NCI-H2227 (cell line): ENCODE results near the gene PRDX3.
"Not testable (repeated sequence)": the region's sequence is repeated elsewhere in the genome, so short reads cannot be mapped to it uniquely, and the experiment has no call there.

Experiments used
- DNase-seq: peaks from one replicate; lab custom pipeline; 2025; ENCODE audit not compliant: unreplicated experiment; lab: John Stamatoyannopoulos, UW

The PRDX3 gene

DNA sequence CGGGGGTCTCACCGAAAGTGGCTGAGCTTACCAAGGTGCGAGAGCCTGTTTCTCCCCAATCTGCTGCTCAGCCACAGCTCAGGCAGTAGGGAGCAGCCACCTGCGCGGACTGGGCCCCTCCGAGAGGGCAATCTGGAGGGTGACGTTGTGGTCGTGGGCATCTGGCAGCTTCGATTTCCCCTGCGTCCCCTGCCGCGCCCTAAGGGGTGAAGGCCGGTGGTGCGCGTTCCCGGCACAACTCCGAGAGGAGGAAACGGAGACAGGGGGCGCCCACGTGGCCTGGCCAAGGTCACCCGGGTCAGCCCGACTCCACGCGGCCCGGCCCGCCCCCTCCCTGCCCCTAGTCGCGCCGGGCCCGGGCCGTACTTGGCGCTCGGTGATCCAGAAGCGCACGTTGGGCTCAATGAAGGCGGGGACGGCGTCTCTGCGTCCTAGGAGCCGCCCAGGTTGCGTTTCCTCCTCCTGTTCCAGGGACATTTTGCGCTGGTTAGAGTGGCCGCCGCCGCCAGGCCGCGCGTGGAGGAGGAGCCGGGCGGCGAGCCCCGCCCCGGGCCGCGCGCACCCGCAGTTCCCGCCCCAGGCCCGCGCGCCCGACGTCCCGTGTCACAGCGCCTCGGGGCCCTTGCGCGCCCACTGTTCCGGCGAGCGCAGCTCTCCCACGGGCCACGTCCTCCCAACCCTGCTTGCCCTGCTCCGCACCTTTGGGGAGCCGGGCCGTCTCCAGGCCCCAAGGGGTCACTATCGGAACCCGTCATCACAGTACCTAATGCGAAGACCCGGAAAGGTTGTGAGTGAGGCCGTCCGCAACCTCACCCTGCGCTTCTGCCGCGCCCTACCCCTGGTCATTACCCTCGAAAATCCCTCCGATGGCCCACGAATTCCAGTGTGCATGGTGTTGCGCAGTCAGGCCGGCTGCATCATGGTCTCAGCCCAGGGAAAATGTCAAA lies 13.2 kb downstream of the PRDX3 start, which contains the start of gene SFXN4:
TSS of gene SFXN4 (minus strand) at position 544 of the 947 bp plus-strand sequence. CDS start at position 477, 67 bp downstream.
- peak; percentile 75 for DNase-seq

DNA sequence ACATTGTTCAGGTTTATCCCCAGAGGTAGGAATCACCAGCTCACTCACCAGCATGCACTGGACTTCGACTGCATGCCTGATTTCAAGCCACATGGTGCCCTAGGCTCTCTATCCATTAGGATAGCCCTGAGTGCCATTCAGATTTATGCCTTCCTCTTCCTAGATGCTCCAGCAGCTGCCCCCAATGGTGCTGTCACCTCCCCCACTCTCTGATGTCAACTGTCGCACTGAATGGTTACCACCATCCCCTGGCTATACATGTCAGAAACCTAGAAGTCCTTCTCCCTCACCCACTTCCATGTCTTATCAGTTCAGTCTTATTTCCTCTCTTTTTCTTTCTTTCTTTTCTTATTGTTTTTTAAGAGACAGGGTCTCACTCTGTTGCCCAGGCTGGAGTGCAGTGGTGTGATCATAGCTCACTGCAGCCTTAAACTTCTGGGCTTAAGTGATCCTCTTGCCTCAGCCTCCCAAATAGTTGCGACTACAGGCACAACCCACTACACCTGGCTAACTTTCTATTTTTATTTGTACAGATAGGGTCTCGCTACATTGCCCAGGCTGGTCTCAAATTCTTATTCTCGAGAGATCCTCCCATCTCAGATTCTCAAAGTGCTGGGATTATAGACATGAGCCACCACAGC lies 16.0 kb downstream of the PRDX3 start:
- no peak for DNase-seq

DNA sequence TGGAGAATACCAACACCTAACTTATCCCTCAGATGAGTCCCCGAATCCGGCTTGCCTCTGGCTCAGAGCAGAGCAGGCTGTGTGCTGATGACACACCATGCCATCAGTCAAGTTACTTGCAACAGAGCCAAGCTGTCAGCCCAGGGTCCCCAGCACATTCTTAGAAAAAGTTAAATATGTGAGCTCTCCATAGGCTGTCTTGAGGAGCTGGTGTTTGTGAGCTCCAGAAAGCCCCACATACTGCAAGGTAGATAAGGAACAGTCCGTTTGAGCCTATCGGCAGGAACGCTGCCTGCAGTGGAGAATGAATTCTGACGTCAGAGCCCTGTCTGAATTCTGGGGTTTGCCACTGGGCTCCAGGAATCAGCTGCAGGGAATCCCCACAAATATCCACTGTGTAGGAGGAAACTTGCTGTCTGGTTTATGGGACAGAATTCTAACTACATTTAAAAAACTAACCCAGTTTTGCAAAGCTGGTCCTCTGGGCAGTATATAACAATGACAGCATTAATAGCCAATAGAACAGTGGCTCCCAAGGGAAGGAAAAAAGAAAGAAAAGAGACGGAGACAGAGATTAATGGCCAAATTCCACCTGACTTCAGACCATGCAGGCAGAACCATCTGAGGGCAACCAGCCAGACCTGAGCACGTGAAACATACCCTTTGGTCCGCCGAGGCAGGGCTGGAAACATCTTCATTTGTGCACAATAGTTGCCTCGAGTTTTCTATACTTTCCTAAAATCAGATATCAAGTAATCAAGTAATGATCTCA lies 16.7 kb downstream of the PRDX3 start:
- no peak for DNase-seq

DNA sequence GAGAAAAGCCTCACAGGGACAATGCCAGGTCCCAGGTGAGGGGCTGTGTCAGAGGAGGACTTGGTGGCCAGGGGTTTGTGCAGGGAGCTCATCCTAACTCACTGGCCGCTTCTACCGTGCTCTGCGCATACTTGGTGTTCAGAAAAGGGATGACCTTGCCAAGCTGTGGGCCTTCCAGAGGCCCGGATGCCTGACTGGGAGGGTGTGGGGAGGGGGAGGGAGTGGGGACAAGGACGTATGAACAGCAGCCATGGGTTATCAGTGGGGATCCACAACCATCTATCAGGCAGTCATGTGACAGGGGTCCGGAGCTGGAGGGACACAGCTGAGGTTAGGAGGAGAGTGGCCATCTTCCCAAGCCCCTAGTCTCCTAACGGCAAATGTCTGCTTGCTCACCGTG lies 19.3 kb downstream of the PRDX3 start:
- no peak for DNase-seq

DNA sequence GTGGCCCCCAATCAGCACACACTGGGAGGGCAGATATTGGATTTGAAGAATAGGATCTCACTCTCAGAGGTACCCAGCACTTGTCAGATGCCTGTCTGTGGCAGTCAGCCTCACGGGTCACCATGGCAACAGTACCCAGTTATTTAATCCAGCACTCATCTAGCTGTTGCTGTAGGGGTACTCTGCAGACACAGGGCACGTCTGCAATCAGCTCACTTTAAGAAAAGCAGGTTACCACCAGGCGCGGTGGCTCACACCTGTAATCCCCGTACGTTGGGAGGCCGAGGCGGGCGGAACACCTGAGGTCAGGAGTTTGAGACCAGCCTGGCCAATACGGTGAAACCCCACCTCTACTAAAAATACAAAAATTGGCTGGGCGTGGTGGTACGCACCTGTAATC lies 25.0 kb downstream of the PRDX3 start:
- DNase-seq, result peak; percentile 22

DNA sequence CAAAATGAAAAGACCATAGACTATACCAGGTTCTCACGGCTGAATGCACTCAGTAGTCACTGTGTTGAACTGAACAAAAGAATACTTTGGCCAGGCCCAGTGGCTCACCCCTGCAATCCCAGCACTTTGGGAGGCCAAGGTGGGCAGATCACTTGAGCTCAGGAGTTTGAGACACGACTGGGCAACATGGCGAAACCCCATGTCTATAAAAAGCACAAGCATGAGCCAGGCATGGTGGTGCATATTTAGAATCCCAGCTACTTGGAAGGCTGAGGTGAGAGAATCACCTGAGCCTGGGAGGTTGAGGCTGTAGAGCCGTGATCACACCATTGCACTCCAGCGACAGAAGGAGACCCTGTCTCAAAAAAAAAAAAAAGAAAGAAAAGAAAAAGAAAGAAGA lies 25.6 kb downstream of the PRDX3 start:
- no peak for DNase-seq

DNA sequence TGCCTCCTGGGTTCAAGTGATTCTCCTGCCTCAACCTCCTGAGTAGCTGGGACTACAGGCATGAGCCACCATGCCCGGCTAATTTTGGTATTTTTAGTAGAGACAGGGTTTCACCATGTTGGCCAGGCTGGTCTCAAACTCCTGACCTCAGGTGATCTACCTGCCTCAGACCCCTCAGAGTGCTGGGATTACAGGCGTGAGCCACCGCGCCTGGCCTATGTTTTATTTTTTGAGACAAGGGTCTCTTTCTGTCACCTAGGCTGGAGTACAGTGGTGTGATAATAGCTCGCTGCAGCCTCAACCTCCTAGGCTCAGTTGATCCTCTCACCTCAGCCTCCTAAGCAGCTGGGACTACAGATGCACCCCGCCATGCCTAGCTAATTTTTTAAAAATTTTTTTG lies 27.0 kb downstream of the PRDX3 start:
- not testable (repeated sequence) for DNase-seq

DNA sequence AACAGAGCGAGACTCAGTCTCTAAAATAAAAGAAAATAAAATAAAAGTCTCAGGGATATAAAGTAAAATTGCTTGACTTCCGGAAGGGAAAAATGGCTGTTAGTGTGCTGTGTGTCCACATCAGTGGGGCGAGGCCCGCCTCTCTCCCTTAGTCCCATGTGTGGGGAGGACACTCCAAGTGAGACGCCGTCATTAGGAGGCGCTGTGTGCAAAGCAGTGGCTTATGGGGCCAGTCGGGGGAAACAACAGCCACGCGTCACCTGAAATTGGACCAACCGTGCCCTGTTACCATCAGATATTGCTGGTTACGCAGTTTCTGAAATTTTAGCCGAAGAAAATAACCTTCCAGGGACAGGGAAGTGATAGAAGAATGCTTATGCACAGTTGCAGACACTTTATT lies 28.9 kb downstream of the PRDX3 start:
- DNase-seq, result no peak

DNA sequence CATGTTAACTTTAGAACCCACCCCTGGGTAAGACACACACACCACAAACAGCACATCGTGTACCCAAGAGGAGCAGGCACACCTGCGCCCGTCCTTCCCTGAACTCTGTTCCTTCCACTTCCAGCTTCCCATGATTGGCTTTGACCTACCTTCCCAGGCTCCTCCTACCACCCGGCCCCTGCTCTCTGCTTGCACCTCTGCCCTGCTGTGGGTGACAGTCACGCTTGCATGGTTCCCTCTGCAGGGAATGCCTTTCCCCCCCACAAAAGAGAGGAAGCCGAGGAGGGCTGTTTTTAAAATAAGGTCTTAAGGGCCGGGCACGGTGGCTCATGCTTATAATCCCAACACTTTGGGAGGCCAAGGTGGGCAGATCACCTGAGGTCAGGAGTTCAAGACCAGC lies 29.5 kb downstream of the PRDX3 start:
- no peak for DNase-seq

DNA sequence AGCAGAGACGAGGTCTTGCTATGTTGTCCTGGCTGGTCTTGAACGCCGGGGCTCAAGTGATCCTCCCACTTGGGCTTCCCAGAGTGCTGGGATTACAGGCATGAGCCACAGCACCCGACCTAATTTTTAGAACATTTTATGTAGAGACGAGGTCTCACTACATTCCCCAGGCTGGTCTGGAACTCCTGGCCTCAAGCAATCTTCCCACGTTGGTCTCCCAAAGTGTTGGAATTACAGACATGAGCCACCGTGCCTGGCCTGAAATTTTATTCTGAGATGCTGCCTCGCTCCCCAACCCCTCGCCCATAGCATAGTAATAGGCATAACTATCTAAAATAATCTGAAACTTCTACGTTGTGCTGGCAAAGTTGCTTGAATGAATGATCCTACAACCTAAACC lies 35.0 kb downstream of the PRDX3 start:
- no peak for DNase-seq

DNA sequence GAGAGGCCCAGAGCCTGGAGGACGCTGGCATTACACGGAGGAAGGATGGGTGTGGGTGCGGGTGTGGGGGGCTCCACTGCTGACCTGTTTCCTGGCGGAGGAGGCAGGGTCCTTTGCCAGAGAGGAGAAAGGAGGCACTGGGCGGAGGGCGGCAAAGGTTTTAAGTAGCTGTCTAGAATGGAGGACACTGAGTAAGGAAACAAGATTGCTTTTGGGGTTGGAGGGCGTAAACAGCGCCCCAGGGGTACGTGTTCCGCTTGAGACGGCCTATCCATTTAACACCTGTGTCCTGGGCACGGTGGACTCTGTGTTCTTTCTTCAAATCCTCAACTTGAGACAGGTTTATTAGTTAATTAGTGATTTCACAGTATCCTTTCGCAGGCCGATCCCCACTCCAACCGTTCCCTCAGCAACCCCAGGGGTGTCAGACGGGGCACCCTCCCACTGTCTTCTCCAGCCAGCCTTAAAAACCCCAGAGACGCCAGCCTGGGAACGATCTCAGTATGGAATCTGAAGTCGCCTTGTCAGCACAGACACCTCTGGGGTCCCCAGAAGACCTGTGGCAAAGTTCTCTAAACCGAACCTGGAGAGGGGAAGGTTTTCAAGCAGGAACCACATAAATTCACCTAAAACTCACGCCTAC lies 37.9 kb downstream of the PRDX3 start:
- no peak for DNase-seq

DNA sequence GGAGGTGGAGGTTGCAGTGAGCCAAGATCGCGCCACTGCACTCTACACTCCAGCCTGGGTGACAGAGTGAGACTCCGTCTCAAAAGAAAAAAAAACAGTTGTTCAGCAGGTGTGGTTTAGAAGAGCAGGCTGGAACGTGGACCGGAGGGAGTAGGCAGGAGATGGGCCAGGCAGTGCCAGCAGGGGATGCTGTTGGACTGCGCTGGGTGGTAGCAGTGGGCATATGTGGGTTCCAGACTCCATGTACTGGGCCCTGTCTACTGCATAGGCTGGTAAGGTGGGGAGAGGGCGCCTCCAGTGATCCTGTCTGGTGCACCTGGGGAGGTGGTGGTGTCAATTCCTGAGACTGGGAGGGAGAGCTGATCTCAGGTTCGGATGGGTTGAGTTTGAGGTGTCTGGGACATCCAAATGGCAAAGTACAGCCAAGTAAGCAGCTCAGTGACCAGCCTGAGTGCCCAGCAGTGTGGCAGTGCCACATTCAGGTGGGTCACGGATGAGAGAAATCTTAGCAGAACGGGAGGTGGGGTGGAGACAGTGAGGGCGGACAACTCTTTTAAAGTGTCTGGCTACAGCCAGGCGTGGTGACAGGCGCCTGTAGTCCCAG lies 39.0 kb downstream of the PRDX3 start:
- DNase-seq, result no peak

DNA sequence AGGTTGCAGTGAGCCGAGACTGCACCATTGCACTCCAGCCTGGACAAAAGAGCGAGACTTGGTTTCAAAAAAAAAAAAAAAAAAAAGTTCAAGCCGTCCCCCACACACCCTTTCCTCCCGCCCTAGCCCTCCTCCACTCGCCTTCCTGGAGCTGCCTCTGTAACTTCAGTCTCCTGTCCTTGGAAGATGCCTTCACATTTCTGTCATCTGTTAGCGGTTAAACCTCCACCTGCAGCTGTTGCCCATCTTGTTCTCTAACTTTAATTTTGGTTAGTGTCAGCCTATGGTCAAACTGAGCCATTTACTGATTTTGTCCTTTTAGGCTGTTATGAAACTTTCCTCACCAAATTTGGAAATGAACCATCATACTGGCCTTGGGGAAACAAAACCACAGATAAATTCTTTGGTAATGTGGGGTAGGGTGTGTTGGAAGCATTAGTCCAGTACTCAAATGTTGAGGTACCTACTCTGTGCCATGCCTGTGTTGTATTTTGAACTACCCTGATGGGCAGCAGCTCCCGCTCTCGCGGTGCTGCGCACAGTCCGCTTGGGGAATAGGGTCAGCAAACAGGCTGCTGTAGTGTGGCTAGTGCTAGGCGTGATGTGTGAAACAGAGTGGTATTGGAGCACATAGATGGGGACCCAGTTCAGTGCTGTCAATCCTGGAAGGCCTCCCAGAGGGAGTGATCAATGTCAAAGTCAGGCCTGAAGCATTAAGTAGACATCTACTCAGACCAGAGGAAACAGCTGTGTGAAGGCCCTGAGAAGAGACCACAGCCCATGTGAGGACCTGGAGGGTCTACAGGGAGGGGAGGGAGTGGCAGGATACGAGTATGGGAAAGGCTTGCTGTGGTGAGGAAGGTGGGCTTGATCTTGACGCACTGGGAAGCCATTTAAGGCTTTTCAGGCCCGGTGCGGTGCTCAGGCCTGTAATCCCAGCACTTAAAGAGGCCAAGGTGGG lies 40.0 kb downstream of the PRDX3 start:
- no peak for DNase-seq

DNA sequence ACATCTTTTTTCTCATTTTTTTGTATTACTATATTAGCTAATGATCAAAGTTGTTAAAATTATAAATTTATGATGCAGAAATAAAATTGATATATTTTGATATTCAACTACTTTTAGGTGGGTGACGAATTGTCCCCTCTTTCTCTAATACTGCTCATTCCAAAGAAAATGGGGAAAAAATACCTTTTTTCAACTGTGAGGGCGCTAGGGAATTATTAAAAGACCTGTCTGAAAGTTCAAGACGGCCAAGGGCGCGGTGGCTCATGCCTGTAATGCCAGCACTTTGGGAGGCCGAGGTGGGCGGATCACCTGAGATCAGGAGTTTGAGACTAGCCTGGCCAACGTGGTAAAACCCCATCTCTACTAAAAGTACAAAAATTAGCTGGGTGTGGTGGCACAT lies 40.7 kb downstream of the PRDX3 start:
- not testable (repeated sequence) for DNase-seq

DNA sequence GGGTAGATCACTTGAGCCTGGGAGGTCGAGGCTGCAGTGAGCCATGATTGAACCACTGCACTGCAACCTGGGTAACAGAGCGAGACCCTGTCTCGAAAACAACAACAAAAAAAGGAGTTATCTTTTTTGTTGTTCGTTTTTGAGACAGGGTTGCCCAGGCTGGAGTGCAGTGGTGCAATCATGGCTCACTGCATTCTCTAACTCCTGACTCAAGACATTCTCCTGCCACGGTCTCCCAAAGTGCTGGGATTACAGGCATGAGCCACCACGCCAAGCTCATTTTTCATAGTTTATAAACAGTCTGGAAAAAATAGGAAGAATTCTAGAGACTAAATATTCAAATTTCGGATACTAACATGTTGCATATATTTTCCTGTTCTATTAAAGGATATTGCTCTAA lies 42.5 kb downstream of the PRDX3 start:
- no peak for DNase-seq

DNA sequence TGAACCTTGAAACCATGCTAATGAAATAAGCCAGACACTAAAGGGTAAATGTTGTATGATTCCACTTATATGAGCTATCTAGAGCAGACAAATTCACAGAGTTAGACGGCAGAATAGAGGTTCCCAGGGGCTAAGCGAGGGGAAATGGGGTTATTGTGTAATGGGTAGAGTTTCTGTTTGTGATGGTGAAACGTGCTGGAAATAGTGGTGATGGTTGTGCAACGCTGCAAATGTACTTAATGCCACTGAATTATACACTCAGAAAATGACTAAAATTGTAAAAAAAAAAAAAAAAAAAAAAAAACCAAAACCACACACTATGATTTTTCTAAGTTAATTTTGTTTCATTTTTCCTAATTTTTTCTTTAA lies 43.1 kb downstream of the PRDX3 start:
- DNase-seq, result no peak

DNA sequence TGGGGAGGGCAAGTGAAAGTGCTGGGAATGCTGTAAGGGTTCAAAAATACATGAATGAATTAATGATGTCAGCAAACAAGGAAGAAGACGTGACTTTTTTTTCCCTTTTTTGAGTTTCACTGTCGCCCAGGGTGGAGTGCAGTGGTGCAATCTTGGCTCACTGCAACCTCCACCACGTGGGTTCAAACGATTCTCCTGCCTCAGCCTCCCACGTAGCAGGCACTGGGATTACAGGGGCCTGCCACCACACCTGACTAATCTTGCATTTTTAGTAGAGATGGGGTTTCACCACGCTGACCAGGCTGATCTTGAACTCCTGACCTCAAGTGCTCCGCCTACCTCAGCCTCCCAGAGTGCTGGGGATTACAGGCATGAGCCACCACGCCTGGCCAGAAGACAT lies 44.7 kb downstream of the PRDX3 start:
- no peak for DNase-seq

DNA sequence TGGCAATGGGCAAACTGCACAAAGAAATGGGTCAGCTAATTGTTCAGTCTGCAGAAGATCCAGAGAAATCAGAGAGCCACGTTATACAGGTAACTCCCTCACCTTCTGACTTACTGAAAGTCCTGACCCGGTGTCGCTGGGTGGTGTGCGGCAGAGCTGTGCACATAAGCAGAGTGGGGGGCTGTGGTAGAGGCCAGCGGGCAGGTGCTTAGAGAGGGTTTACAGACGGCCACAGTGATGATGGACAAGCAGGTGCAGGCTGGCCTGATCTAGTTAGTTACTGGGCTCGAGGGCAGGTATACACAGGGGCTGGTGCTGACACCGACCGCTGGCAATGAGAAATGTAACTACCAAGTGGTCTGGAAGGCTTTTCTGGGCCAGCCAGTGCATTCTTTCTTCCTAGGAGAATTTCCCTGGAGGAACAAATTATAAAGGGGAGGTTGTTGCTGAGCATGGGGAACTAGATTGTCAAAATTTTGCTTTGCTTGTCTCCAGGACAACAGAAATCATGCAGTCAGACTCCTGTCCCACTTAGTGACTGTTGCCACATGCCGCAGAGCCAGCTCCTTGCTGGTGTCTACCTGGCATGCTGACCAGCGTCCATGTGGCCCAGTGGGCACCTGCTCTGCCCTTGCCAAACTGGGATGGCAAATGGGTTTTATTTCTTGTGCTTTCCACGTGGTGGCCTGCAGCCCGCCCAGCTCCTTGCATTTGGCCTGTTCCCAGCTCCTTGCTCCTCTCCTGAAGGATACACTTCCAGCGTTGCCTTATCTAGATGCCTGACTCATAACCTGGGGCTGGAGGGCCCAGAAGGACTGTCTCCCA lies 45.9 kb downstream of the PRDX3 start:
- no peak for DNase-seq
